K562 (cell line): Measurements from ENCODE around the gene DGKE. TPM values are rescaled to one million over a fixed set of nuclear protein-coding genes. Genes with fewer than 3 reads are reported as not detected.

ENCODE experiments used
- ATF1 ChIP-seq, 2 experiments: fragments of 450-650 bp in 1 of 2; IDR thresholded peaks; 2 replicates each; pipeline ENCODE4 v1.6.1; 2016; ENCODE audit warnings: missing compliant biosample characterization in 1 of 2, missing genetic modification characterization in 1 of 2
- BCL6 ChIP-seq: fragments of 250-450 bp; sonication (Bioruptor Pico); IDR thresholded peaks from 2 replicates; pipeline ENCODE4 v1.4.0; 2020
- CAMTA2 ChIP-seq: fragments of 250-450 bp; sonication (Bioruptor Pico); conservative IDR thresholded peaks from 2 replicates; pipeline ENCODE4 v1.5.1; 2022
- CBX3 ChIP-seq, 2 experiments: IDR thresholded peaks; 1 replicate in 1 of 2; 2 replicates in 1 of 2; pipeline ENCODE4 v1.6.1; 2012; ENCODE audit warnings: inconsistent platforms in 2 of 2, low read length in 2 of 2, borderline replicate concordance in 1 of 2, control low read depth in 1 of 2
- CHD1 ChIP-seq: fragments of 200-600 bp; sonication (generic); IDR thresholded peaks from one replicate; pipeline ENCODE4 v1.6.1; 2012; ENCODE audit warnings: mild to moderate bottlenecking, moderate library complexity, low read length, inconsistent platforms
- COPS2 ChIP-seq: fragments of 450-650 bp; conservative IDR thresholded peaks from 2 replicates; pipeline ENCODE4 v1.6.1; 2016; ENCODE audit warnings: mild to moderate bottlenecking, moderate library complexity
- CXXC5 ChIP-seq: fragments of 250-450 bp; sonication (Bioruptor Pico); IDR thresholded peaks from 2 replicates; pipeline ENCODE4 v1.8.0; 2022; ENCODE audit warnings: inconsistent platforms, mild to moderate bottlenecking, moderate library complexity
- E2F8 ChIP-seq: fragments of 450-650 bp; IDR thresholded peaks from 2 replicates; pipeline ENCODE4 v1.7.1; 2018; ENCODE audit warnings: mild to moderate bottlenecking, low read depth; ENCODE audit not compliant: partially characterized antibody
- EP300 ChIP-seq: IDR thresholded peaks from 2 replicates; pipeline ENCODE4 v1.6.1; 2012; ENCODE audit warnings: low read length, improper control_type of control experiment
- ETV6 ChIP-seq, 3 experiments: fragments of 150-350 bp in 1 of 3; sonication (generic) in 1 of 3; formaldehyde crosslinking in 1 of 3; IDR thresholded peaks; 2 replicates each; pipeline versions ENCODE4 v1.6.1 to v1.8.0; 2014 to 2022; ENCODE audit warnings: borderline replicate concordance in 2 of 3, low read depth in 2 of 3, antibody characterized with exemption in 1 of 3, low read length in 1 of 3, mild to moderate bottlenecking in 1 of 3, missing genetic modification reagents in 1 of 3
- FOXP1 ChIP-seq: sonication (generic); formaldehyde crosslinking; IDR thresholded peaks from 2 replicates; pipeline ENCODE4 v1.8.0; 2022; ENCODE audit warnings: mild to moderate bottlenecking, missing genetic modification reagents
- HNRNPK ChIP-seq: fragments of 200-400 bp; formaldehyde crosslinking; IDR thresholded peaks from one replicate; pipeline ENCODE4 v1.6.1; 2018; ENCODE audit warnings: mild to moderate bottlenecking, low read depth, low read length; ENCODE audit not compliant: poor library complexity, severe bottlenecking
- KLF1 ChIP-seq: fragments of 450-650 bp; IDR thresholded peaks from 2 replicates; pipeline ENCODE4 v1.6.1; 2016; ENCODE audit warnings: missing genetic modification characterization, missing compliant biosample characterization
- MAX ChIP-seq: sonication (generic); formaldehyde crosslinking; IDR thresholded peaks from 2 replicates; pipeline ENCODE4 v1.9.0; 2022; ENCODE audit warnings: mild to moderate bottlenecking, missing genetic modification reagents
- MBD2 ChIP-seq: sonication (generic); IDR thresholded peaks from 2 replicates; pipeline ENCODE4 v1.6.1; 2016; ENCODE audit warnings: low read depth, borderline replicate concordance
- NFE2 ChIP-seq: IDR thresholded peaks from 2 replicates; pipeline ENCODE4 v1.6.1; 2014; ENCODE audit warnings: antibody characterized with exemption, low read depth
- NFIX ChIP-seq: fragments of 250-450 bp; sonication (Bioruptor Pico); IDR thresholded peaks from 2 replicates; pipeline ENCODE4 v1.4.0; 2020; ENCODE audit warnings: low read depth, mild to moderate bottlenecking, moderate library complexity
- PHTF2 ChIP-seq: fragments of 250-450 bp; sonication (Bioruptor Pico); IDR thresholded peaks from 2 replicates; pipeline ENCODE4 v1.5.0; 2021; ENCODE audit warnings: mild to moderate bottlenecking
- POLR2H ChIP-seq: IDR thresholded peaks from 2 replicates; pipeline ENCODE4 v1.6.1; 2016; ENCODE audit warnings: missing genetic modification characterization, low read depth, mild to moderate bottlenecking, control low read depth, missing compliant biosample characterization, moderate library complexity
- XRCC5 ChIP-seq: fragments of 200-400 bp; formaldehyde crosslinking; IDR thresholded peaks from 2 replicates; pipeline ENCODE4 v1.6.1; 2017; ENCODE audit warnings: low read depth, mild to moderate bottlenecking, low read length
- ZBTB33 ChIP-seq: sonication (generic); formaldehyde crosslinking; IDR thresholded peaks from 2 replicates; pipeline ENCODE4 v1.8.1; 2023; ENCODE audit warnings: mild to moderate bottlenecking, missing genetic modification reagents
- ZBTB49 ChIP-seq: sonication (generic); formaldehyde crosslinking; IDR thresholded peaks from 2 replicates; pipeline ENCODE4 v1.8.0; 2022; ENCODE audit warnings: missing genetic modification reagents, mild to moderate bottlenecking, borderline replicate concordance
- ZNF134 ChIP-seq: fragments of 250-450 bp; sonication (Bioruptor Pico); conservative IDR thresholded peaks from 2 replicates; pipeline ENCODE4 v1.4.0; 2020
- polyA plus RNA-seq, 8 experiments: library from polyadenylated mRNA; depleted of rRNA in 4 of 8; stranded (reverse) in 5 of 8; unstranded in 3 of 8; fragments of >200 nt; fragmentation: Nextera tagmentation in 2 of 8; fragmentation: Illumina TruSeq in 1 of 8; extraction: Ambion mirVana in 2 of 8; extraction: Trizol in 1 of 8; gene quantifications; 2 replicates each; pipeline versions ENCODE4 v1.2.1 to v1.2.3, GENCODE V29; 2011 to 2014; ENCODE audit warnings: inconsistent platforms in 1 of 8, missing spikeins in 1 of 8
- total RNA-seq, 7 experiments: library from RNA; depleted of rRNA in 6 of 7; stranded (reverse); fragments of >200 nt in 6 of 7; fragmentation: Illumina TruSeq in 2 of 7; extraction: Trizol in 2 of 7; gene quantifications; 2 replicates each; pipeline versions ENCODE4 v1.2.1 to v1.2.3, GENCODE V29; 2011 to 2021; ENCODE audit warnings: low replicate concordance in 1 of 7

The DGKE gene
- total and polyA plus RNA-seq, 9 of the 15 experiments (the other 6 are each of a cell fraction or from before 2014, with no cell fraction given), result 1.3 to 9.9 (median 5.9) TPM

- TF ChIP-seq ZBTB33 (CRISPR knock-in tag), result no peak
- no peak for TF ChIP-seq MBD2
- no peak for TF ChIP-seq MAX (CRISPR knock-in tag)
- TF ChIP-seq PHTF2 (CRISPR knock-in tag), result no peak
- no peak for TF ChIP-seq HNRNPK
- peak; percentile 50; the same call in 1 of the 2 replicates for TF ChIP-seq EP300
- peak; percentile 72 for TF ChIP-seq BCL6 (CRISPR knock-in tag)
- TF ChIP-seq ATF1 (CRISPR knock-in tag; IDR thresholded peaks at IDR 0.05), result no peak
- TF ChIP-seq ATF1 (tag; IDR thresholded peaks at IDR 0.05), result peak; percentile 78
- TF ChIP-seq ETV6 (IDR thresholded peaks at IDR 0.05; ENCODE audit: borderline replicate concordance in 1 of 2, low read depth in 2 of 2, low read length in 1 of 2), result no peak
- TF ChIP-seq ETV6 (CRISPR knock-in tag; IDR thresholded peaks at IDR 0.05; ENCODE audit: borderline replicate concordance), result no peak
- TF ChIP-seq CBX3 (IDR thresholded peaks at IDR 0.05; ENCODE audit: borderline replicate concordance in 1 of 2, low read length in 2 of 2), result no peak
- no peak for TF ChIP-seq ZBTB49 (CRISPR knock-in tag)
- peak; percentile 55; the same call in 1 of the 2 replicates for TF ChIP-seq CXXC5 (CRISPR knock-in tag)
- TF ChIP-seq POLR2H (tag), result no peak
- TF ChIP-seq COPS2, result no peak
- TF ChIP-seq FOXP1 (CRISPR knock-in tag), result no peak
- TF ChIP-seq NFIX (CRISPR knock-in tag), result no peak
- TF ChIP-seq CHD1, result no peak
- TF ChIP-seq E2F8, result no peak
- 0 out of 2 replicates have a peak, but pooled peaks have one; percentile 34 for TF ChIP-seq ZNF134 (CRISPR knock-in tag)
- TF ChIP-seq XRCC5, result no peak
- TF ChIP-seq CAMTA2 (CRISPR knock-in tag), result no peak
- no peak for TF ChIP-seq KLF1 (tag)
- TF ChIP-seq NFE2, result peak; percentile 39
Observed at GRCh38 chr17:56876766-56877179, 42.8 kb downstream of the DGKE start (continued).
